ENCODE results near the gene ITGA6. TPM values are rescaled to one million over a fixed set of nuclear protein-coding genes. Genes with fewer than 3 reads are reported as not detected.

Gene ITGA6
- total RNA-seq, 1 experiment from 2014 or later: 78.3 TPM

GRCh38 chr2:172507199-172507598 is 79.8 kb downstream of the ITGA6 start:
- H2BK15ac ChIP-seq (ENCODE audit: low read depth, low read length): no peak overlapping the region
- no peak overlapping the region for H3K4me3 Mint-ChIP-seq
- no peak overlapping the region for H4K91ac ChIP-seq (ENCODE audit: insufficient read length, low read depth, low read length)
- H3K23ac ChIP-seq (ENCODE audit: insufficient read length, low read depth, low read length): no peak overlapping the region
- no peak for DNase-seq
- H4K5ac ChIP-seq (ENCODE audit: insufficient read length, low read depth, low read length): no peak overlapping the region
- no peak overlapping the region for H3K9ac ChIP-seq (ENCODE audit: extremely low read depth, insufficient read length, low read length)
- peaks cover 37 to 65% (median 62%) of the 10 kb centered on the region in 3 experiments for H3K36me3 Mint-ChIP-seq (ENCODE audit: insufficient read depth in 1 of 3, low read depth in 3 of 3)
- H3K79me2 ChIP-seq (ENCODE audit: insufficient read depth, low read length): no peaks in the 10 kb centered on the region
- H3K23me2 ChIP-seq (ENCODE audit: insufficient read length, low read depth, low read length, poor library complexity, severe bottlenecking): no peaks in the 10 kb centered on the region
- no peak overlapping the region for H3K4me2 ChIP-seq (ENCODE audit: insufficient read depth, insufficient read length, low read length)
- no peak overlapping the region for H3K4ac ChIP-seq (ENCODE audit: low read depth, low read length)
- H3K56ac ChIP-seq (ENCODE audit: insufficient read length, low read depth, low read length): no peak overlapping the region
- no peaks in the 10 kb centered on the region for H3K27me3 Mint-ChIP-seq (ENCODE audit: low read depth)
- no peak overlapping the region for H4K8ac ChIP-seq (replicated peaks; ENCODE audit: insufficient read length, low read depth, low read length)
- H2BK20ac ChIP-seq (ENCODE audit: low read depth, low read length, poor library complexity, severe bottlenecking): no peak overlapping the region
- no CpG with 5 or more reads among the region's 4 CpGs for WGBS (ENCODE audit: extremely low coverage, insufficient read length, low lambda C conversion rate)
- no peaks in the 10 kb centered on the region for H3K27me3 ChIP-seq (ENCODE audit: insufficient read depth, low read length)
- H3K14ac ChIP-seq (ENCODE audit: insufficient read depth, low read length): no peak overlapping the region
- H3K79me1 ChIP-seq (ENCODE audit: insufficient read depth, low read depth, low read length, poor library complexity, severe bottlenecking): no peaks in the 10 kb centered on the region
- no peak overlapping the region for H3T11ph ChIP-seq (ENCODE audit: low read length)
- H2BK120ac ChIP-seq (ENCODE audit: low read depth, low read length, poor library complexity, severe bottlenecking): no peak overlapping the region
- H3K4me1 ChIP-seq (ENCODE audit: insufficient read depth, low read length): no peaks in the 10 kb centered on the region
- TF ChIP-seq CTCF (conservative IDR thresholded peaks at IDR 0.05): no peak
- no peak overlapping the region for H2BK12ac ChIP-seq (ENCODE audit: insufficient read length, low read depth, low read length)
- no peaks in the 10 kb centered on the region for H3K4me1 Mint-ChIP-seq
- H2BK5ac ChIP-seq (ENCODE audit: insufficient read length, low read length): no peak overlapping the region
- peaks cover 11% of the 10 kb centered on the region for H3K9me3 ChIP-seq (ENCODE audit: control insufficient read depth, low read depth, low read length)
- peaks cover 8 to 10% of the 10 kb centered on the region in 2 experiments for H3K9me3 Mint-ChIP-seq
- no peak overlapping the region for H3K27ac Mint-ChIP-seq
- H4K20me1 ChIP-seq (ENCODE audit: control insufficient read depth, insufficient read depth, insufficient read length): no peaks in the 10 kb centered on the region
- no peak overlapping the region for H2AK5ac ChIP-seq (ENCODE audit: insufficient read length, low read length)
- no peak overlapping the region for H2AFZ ChIP-seq (ENCODE audit: low read length)
- H3K27ac ChIP-seq (ENCODE audit: insufficient read length, low read depth, low read length): no peak overlapping the region
- H3K18ac ChIP-seq (ENCODE audit: insufficient read length, low read depth, low read length): no peak overlapping the region

Data from H9 (cell line).